Heart right ventricle (tissue), 16 donors: Measurements from ENCODE around the gene TNFAIP8L2. TPM values are rescaled to one million over a fixed set of nuclear protein-coding genes. Genes with fewer than 3 reads are reported as not detected.

ENCODE experiments used
- ATAC-seq, 8 donors: fragments of 200-7000 bp; cut with Tn5 transposase; one replicate each; pipeline ENCODE4 v1.9.1; 2020; ENCODE audit warnings: mild to moderate bottlenecking in 8 of 8, moderate library complexity in 8 of 8, moderate number of reproducible peaks in 1 of 8
- DNase-seq, 2 donors: peaks; one replicate each; pipeline ENCODE4 v3.0.0-alpha.2; 2020
- H3K27ac ChIP-seq, 10 donors: fragments of 200-600 bp; sonication (generic) in 2 of 10; one replicate each; pipeline versions ENCODE4 v1.5.0 to v1.8.0; 2020 to 2022; ENCODE audit warnings: mild to moderate bottlenecking in 3 of 10
- H3K27me3 ChIP-seq, 7 donors: fragments of 200-600 bp; one replicate each; pipeline ENCODE4 v1.8.0; 2021 to 2022; ENCODE audit warnings: mild to moderate bottlenecking in 2 of 7
- H3K36me3 ChIP-seq, 9 donors: fragments of 200-600 bp; sonication (generic) in 1 of 9; one replicate each; pipeline versions ENCODE4 v1.5.0 to v1.8.0; 2020 to 2022; ENCODE audit warnings: mild to moderate bottlenecking in 2 of 9
- H3K4me1 ChIP-seq, 9 donors: fragments of 200-600 bp; sonication (generic) in 1 of 9; one replicate each; pipeline versions ENCODE4 v1.5.0 to v1.8.0; 2020 to 2022; ENCODE audit warnings: mild to moderate bottlenecking in 4 of 9
- H3K4me3 ChIP-seq, 10 donors: fragments of 200-600 bp; sonication (generic) in 2 of 10; one replicate each; pipeline versions ENCODE4 v1.5.0 to v1.8.0; 2020 to 2022; ENCODE audit warnings: mild to moderate bottlenecking in 7 of 10, moderate library complexity in 2 of 10
- H3K9me3 ChIP-seq, 11 donors: fragments of 200-600 bp in 10 of 11; sonication (generic) in 2 of 11; one replicate each; pipeline versions ENCODE4 v1.5.0 to v1.8.0; 2013 to 2022; ENCODE audit warnings: mild to moderate bottlenecking in 2 of 11, control low read depth in 1 of 11, moderate library complexity in 1 of 11
- WGBS, 2 donors: extraction: QIAGEN DNeasy Blood & Tissue Kit; methylation state at CpG; one replicate each; pipeline ENCODE4 v1.1.7; 2013; ENCODE audit warnings: inconsistent platforms in 1 of 2; 5-methylcytosine and 5-hydroxymethylcytosine counted together
- intact Hi-C, 10 donors: fragments of 100-400 bp; cut with DNase I; formaldehyde crosslinking; loops; one replicate each; pipeline versions ENCODE4 v1.11.1 to v1.14.2; 2022
- polyA plus RNA-seq, 2 donors: library from polyadenylated mRNA; stranded (reverse); fragments of 200-250 nt; gene quantifications; one replicate each; pipeline ENCODE4 v1.2.3, GENCODE V29; 2013
- total RNA-seq, 10 donors: library from RNA; stranded (reverse); fragmentation: NEBNext Ultra II Directional in 3 of 10; extraction: Animal tissue kit (Norgen Biotek cat#: 25700) in 3 of 10; gene quantifications; one replicate each; pipeline versions ENCODE4 v1.2.1 to v1.2.4, GENCODE V29; 2021 to 2023
- TF ChIP-seq, protein P1 (sequence below), 9 donors: fragments of 200-600 bp; sonication (generic) in 2 of 9; IDR thresholded peaks; one replicate each; pipeline versions ENCODE4 v1.5.0 to v1.8.0; 2021 to 2022; ENCODE audit warnings: antibody characterized with exemption in 9 of 9, mild to moderate bottlenecking in 5 of 9, moderate library complexity in 1 of 9
- donor health status: Arrhythmogenic right ventricular cardiomyopathy.
- donor health status: ischemic (EF 13 %, LVEDD 7.1; RV severe dilation, severe dysfunction).
- donor health status: healthy with polysubstance abuse.
- donor health status: DM: no; HTN: yes; CAD: no.
- donor health status: DM: no; HTN: no; CAD: no.
- donor health status: ischemic (EF 25% LVEDD 6.9; RV normal size, moderate dysfunction).
- donor health status: ischemic (EF 25% LVEDD 5.7; RV mildly dilated, moderate dysfunction).
- donor health status: healthy.
- donor health status: DM: yes; HTN: yes; CAD: no.
- donor health status: Ischemic cardiomyopathy.
- donor health status: ischemic (EF 35%, LVEDD 5.7; RV mildly dilated, moderate dysfunction).
- donor health status: nonischemic (EF 11% LVEDD 7.7; RV severe dilation, severe dysfunction).
- donor health status: DM: yes; HTN: yes; CAD: no.
- donor health status: PGD.
- donor health status: ischemic (EF 29% LVEDD 5.4; RV normal size, mild dysfunction).
- donor health status: nonischemic (EF 23%, LVEDD 6.1; RV moderate dilation, normal function).

The TNFAIP8L2 gene
- total and polyA plus RNA-seq, 12 donors = 0.35 to 5.8 (median 1.1) TPM; not detected in 1

GRCh38 chr1:151158326-151158725 lies 1.9 kb downstream of the TNFAIP8L2 start:
- TF ChIP-seq, protein P1, sequence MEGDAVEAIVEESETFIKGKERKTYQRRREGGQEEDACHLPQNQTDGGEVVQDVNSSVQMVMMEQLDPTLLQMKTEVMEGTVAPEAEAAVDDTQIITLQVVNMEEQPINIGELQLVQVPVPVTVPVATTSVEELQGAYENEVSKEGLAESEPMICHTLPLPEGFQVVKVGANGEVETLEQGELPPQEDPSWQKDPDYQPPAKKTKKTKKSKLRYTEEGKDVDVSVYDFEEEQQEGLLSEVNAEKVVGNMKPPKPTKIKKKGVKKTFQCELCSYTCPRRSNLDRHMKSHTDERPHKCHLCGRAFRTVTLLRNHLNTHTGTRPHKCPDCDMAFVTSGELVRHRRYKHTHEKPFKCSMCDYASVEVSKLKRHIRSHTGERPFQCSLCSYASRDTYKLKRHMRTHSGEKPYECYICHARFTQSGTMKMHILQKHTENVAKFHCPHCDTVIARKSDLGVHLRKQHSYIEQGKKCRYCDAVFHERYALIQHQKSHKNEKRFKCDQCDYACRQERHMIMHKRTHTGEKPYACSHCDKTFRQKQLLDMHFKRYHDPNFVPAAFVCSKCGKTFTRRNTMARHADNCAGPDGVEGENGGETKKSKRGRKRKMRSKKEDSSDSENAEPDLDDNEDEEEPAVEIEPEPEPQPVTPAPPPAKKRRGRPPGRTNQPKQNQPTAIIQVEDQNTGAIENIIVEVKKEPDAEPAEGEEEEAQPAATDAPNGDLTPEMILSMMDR (IDR thresholded peaks at IDR 0.05) = no peak
- DNase-seq (no peak), ATAC-seq (no peak)
- Histone ChIP-seq H3K9me3 (no peaks in the 10 kb centered on the region), H3K4me1 (peaks cover 0 to 58% (median 9%) of the 10 kb centered on the region in 9 donors), H3K27me3 (no peaks in the 10 kb centered on the region), H3K36me3 (peaks cover 0 to 72% (median 21%) of the 10 kb centered on the region in 9 donors), H3K4me3 (peak overlapping the region in 2 of 10 donors; percentile 8 to 58), H3K27ac (peak overlapping the region in 4 of 10 donors; percentile 15 to 90 (median 21))
- WGBS, 2 donors = 79 to 80% methylated on average over 5 of the region's 5 CpGs
- intact Hi-C loops = loop anchor here in 5 of 10 donors (5.0 to 10.0 kb wide), 5 partner anchors 56 to 136 kb away; no protein-coding TSS in a partner anchor

GRCh38 chr1:151158751-151159251 lies 2.4 kb downstream of the TNFAIP8L2 start:
- H3K4me1 ChIP-seq = peaks cover 0 to 61% (median 9%) of the 10 kb centered on the region in 9 donors
- H3K36me3 ChIP-seq = peaks cover 0 to 72% (median 21%) of the 10 kb centered on the region in 9 donors
- 81 to 85% methylated on average over 22 of the region's 22 CpGs for WGBS, 2 donors
- intact Hi-C loops = loop anchor here in 5 of 10 donors (5.0 to 10.0 kb wide), 5 partner anchors 56 to 136 kb away; no protein-coding TSS in a partner anchor
- H3K27ac ChIP-seq = peak overlapping the region in 5 of 10 donors; percentile 9 to 90 (median 26)
- H3K4me3 ChIP-seq = peak overlapping the region in 1 of 10 donors; percentile 58
- TF ChIP-seq, protein P1 (IDR thresholded peaks at IDR 0.05) = no peak
- DNase-seq (no peak), ATAC-seq (peak in 1 of 8 donors; percentile 19)
- H3K9me3 ChIP-seq = no peaks in the 10 kb centered on the region
- no peaks in the 10 kb centered on the region for H3K27me3 ChIP-seq

- Histone ChIP-seq H3K27me3 (no peaks in the 10 kb centered on the region), H3K4me3 (peak overlapping the region in 1 of 10 donors; percentile 5), H3K4me1 (peaks cover 0 to 66% (median 14%) of the 10 kb centered on the region in 9 donors), H3K9me3 (no peaks in the 10 kb centered on the region), H3K27ac (peak overlapping the region in 4 of 10 donors; percentile 9 to 90 (median 26)), H3K36me3 (peaks cover 0 to 68% (median 21%) of the 10 kb centered on the region in 9 donors)
- DNase-seq = no peak
- intact Hi-C loops = loop anchor here in 5 of 10 donors (5.0 to 10.0 kb wide), 5 partner anchors 57 to 137 kb away; no protein-coding TSS in a partner anchor
- TF ChIP-seq, protein P1 (IDR thresholded peaks at IDR 0.05) = no peak
- no peak for ATAC-seq
Measured at GRCh38 chr1:151159373-151159772, 2.9 kb downstream of the TNFAIP8L2 start.

- Histone ChIP-seq H3K4me1 (peaks cover 6 to 57% (median 29%) of the 10 kb centered on the region in 9 donors), H3K27me3 (no peaks in the 10 kb centered on the region), H3K27ac (peak overlapping the region; percentile 20 to 94 (median 92)), H3K4me3 (peak overlapping the region; percentile 42 to 92 (median 78)), H3K9me3 (no peaks in the 10 kb centered on the region), H3K36me3 (peaks cover 0 to 71% (median 6%) of the 10 kb centered on the region in 9 donors)
- DNase-seq (no peak), ATAC-seq (peak in 5 of 8 donors; percentile 1 to 50 (median 25))
- intact Hi-C loops = no loop called here
- 15 to 16% methylated on average over 11 of the region's 11 CpGs for WGBS, 2 donors
- TF ChIP-seq, protein P1 (IDR thresholded peaks at IDR 0.05) = peak in 1 of 9 donors; percentile 8
Measured at GRCh38 chr1:151164732-151165280, 8.4 kb downstream of the TNFAIP8L2 start.
